ENCODE results near the gene PPIL6. TPM values are rescaled to one million over a fixed set of nuclear protein-coding genes. Genes with fewer than 3 reads are reported as not detected.
A peak's percentile ranks its signal among the peaks of the same experiment; 100 is the strongest.

PPIL6 gene
- 1.3 TPM for total RNA-seq
- 1.4 TPM for polyA plus RNA-seq
- long read RNA-seq, donor 1, result 0 reads
- long read RNA-seq, donor 2, result 0 reads
- long read RNA-seq, donor 3, result 0 reads
- long read RNA-seq, donor 4, result 0 reads
- long read RNA-seq, donor 5, full-length matches to known transcripts, result 2 of 7 reads
- long read RNA-seq, donor 5, partial matches to known transcripts, result 0 of 7 reads
- long read RNA-seq, donor 5, other reads (novel, unspliced or antisense), result 5 of 7 reads
- long read RNA-seq, donor 6, result 0 reads
- long read RNA-seq, donor 7, result 0 reads
- long read RNA-seq, donor 8, result 0 reads
- long read RNA-seq, donor 9, result 0 reads
- long read RNA-seq, donor 10, result 0 reads

DNA sequence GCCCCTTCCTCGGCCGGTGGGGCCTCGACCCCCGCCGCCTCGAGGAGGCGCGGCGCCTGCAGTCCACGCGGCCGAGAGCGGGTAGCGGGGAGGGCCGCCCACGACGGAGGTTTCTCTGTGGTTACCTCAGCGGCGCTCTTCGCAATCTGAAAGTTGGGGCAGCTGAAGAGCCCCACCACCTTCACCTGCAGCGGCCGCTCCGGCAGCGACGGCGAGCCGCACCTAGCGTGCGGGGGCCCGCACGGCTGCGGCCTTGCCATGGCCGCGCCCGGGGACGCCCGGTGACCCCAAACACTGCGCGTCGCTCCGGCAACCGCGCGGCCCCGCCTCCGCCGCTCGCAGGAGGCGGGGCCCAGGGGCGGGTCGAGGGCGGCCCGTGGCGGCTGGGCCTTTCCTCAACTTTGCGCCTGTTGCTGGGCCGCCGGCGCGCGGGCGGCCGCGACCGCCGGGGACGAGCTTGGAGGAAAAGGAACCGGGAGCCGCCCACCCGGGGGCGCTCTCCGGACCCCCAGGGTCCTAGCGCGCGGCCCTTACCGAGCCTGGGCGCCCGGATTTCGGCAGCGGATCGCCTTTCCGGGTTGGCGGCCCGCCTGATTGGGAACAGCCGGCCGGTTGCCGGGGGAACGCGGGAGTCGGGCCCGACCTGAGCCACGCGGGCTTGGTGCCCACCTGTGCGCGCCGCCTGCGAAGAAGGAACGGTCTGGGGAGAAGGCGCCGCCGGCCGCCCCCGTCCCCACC, at the start of gene PPIL6, which contains the start of gene SMPD2:
Gene PPIL6 (minus strand): TSS at position 298 of the 738 bp plus-strand sequence. CDS start 38 bp downstream, at position 260.
Gene SMPD2 (plus strand): TSS at position 394 of the 738 bp plus-strand sequence. CDS start 398 bp downstream, outside the sequence.
- peaks cover 0 to 2% of the 10 kb centered on the region in 2 donors for H3K27me3 ChIP-seq (ENCODE audit: control insufficient read depth in 2 of 2, insufficient read depth in 1 of 2, low read length in 1 of 2)
- H3K4me3 ChIP-seq (ENCODE audit: low read length in 2 of 2), result peak within 1 kb of the TSS; percentile 63 to 85
- peaks cover 16 to 28% of the 10 kb centered on the region in 2 donors for H3K4me1 ChIP-seq (ENCODE audit: control insufficient read depth in 2 of 2, insufficient read depth in 2 of 2, low read length in 2 of 2)
- no peaks in the 10 kb centered on the region for H3K9me3 ChIP-seq (ENCODE audit: control insufficient read depth in 2 of 2, insufficient read depth in 1 of 2, low read length in 1 of 2)
- WGBS, result under 1% methylated on average over 102 of the region's 102 CpGs
- peak within 1 kb of the TSS; percentile 56 to 82 for H3K27ac ChIP-seq (ENCODE audit: low read depth in 1 of 2, low read length in 1 of 2)
- peak in 7 of 9 donors; percentile 63 to 89 (median 74) for DNase-seq (ENCODE audit: low read depth in 6 of 9, low spot score in 9 of 9)
- H3K36me3 ChIP-seq (ENCODE audit: control insufficient read depth in 2 of 2, insufficient read depth in 2 of 2, low read length in 1 of 2), result peaks cover 32% of the 10 kb centered on the region in 2 donors

DNA sequence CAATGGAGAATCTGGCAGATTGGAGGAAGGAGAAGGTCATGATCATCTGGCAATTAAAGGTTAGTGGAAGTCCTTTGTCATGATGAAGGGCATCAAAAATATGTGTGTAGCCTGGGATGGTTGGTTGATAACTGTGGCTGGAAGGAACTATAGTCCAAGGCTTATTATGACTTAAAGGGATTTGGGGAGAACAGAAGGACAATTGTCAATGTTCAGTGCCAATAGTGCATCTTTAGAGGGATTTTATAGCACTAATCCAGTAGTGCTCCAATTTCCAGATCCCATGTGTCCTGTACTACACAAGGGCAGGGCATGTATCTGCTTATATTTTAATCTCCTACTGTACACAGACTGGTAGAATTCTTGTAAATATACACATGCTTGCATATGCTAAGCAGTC, 47.6 kb upstream of the PPIL6 start:
- peaks cover 8 to 16% of the 10 kb centered on the region in 2 donors for H3K4me1 ChIP-seq (ENCODE audit: control insufficient read depth in 2 of 2, insufficient read depth in 2 of 2, low read length in 2 of 2)
- no peaks in the 10 kb centered on the region for H3K9me3 ChIP-seq (ENCODE audit: control insufficient read depth in 2 of 2, insufficient read depth in 1 of 2, low read length in 1 of 2)
- no peaks in the 10 kb centered on the region for H3K27me3 ChIP-seq (ENCODE audit: control insufficient read depth in 2 of 2, insufficient read depth in 1 of 2, low read length in 1 of 2)
- H3K4me3 ChIP-seq (ENCODE audit: low read length in 2 of 2), result no peak overlapping the region
- no peaks in the 10 kb centered on the region for H3K36me3 ChIP-seq (ENCODE audit: control insufficient read depth in 2 of 2, insufficient read depth in 2 of 2, low read length in 1 of 2)
- H3K27ac ChIP-seq (ENCODE audit: low read depth in 1 of 2, low read length in 1 of 2), result no peak overlapping the region
- DNase-seq (ENCODE audit: low read depth in 6 of 9, low spot score in 9 of 9), result no peak

DNA sequence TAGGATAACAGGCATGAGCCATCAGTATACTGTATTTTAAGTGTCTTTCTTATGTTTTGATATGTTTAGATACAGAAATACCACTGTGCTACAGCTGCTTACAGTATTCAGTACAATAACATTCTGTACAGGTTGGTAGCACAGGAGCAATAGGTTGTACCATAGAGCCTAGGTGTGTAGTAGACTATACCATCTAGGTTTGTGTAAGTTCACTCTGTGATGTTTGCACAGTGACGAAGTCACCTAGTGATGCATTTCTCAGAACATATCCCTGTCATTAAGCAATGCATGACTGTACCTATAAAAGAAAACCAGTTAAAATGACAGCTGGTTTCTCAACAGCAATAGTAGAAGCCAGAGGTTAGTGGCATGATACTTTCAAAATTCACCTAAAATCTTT, 45.6 kb upstream of the PPIL6 start:
- 99% methylated on average over 1 of the region's 1 CpG for WGBS
- no peaks in the 10 kb centered on the region for H3K9me3 ChIP-seq (ENCODE audit: control insufficient read depth in 2 of 2, insufficient read depth in 1 of 2, low read length in 1 of 2)
- no peak for DNase-seq (ENCODE audit: low read depth in 6 of 9, low spot score in 9 of 9)
- H3K4me1 ChIP-seq (ENCODE audit: control insufficient read depth in 2 of 2, insufficient read depth in 2 of 2, low read length in 2 of 2), result peaks cover 12 to 20% of the 10 kb centered on the region in 2 donors
- H3K4me3 ChIP-seq (ENCODE audit: low read length in 2 of 2), result no peak overlapping the region
- H3K36me3 ChIP-seq (ENCODE audit: control insufficient read depth in 2 of 2, insufficient read depth in 2 of 2, low read length in 1 of 2), result peaks cover 0 to 8% of the 10 kb centered on the region in 2 donors
- no peaks in the 10 kb centered on the region for H3K27me3 ChIP-seq (ENCODE audit: control insufficient read depth in 2 of 2, insufficient read depth in 1 of 2, low read length in 1 of 2)
- no peak overlapping the region for H3K27ac ChIP-seq (ENCODE audit: low read depth in 1 of 2, low read length in 1 of 2)

DNA sequence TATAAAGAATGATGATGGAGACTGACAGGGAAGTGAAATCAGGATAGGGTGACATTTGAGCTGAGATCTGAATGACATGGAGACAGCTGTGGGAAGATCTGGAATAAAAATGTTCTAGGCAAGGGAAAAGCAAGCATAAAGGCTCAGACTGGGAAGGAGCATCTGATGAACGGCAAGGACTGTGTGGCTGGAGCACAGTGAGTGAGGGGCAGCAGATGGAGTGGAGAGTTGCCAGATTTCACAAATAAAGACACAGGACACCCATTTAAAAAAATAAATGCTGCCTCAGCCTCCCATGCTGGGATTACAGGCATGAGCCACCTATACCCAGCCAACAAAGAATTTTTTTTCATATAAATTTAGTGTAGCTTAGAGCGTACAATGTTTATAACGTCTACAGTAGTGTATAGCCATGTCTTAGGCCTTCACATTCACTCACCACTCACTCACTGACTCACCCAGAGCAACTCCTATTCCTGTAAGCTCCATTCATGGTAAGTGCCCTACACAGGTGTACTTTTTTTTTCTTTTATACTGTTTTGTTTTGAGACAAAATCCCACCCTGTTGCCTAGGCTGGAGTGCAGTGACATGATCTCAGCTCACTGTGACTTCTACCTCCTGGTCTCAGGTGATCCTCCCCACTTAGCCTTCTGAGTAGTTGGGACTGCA, 45.0 kb upstream of the PPIL6 start:
- Histone ChIP-seq H3K27ac (ENCODE audit: low read depth in 1 of 2, low read length in 1 of 2) (no peak overlapping the region), H3K9me3 (ENCODE audit: control insufficient read depth in 2 of 2, insufficient read depth in 1 of 2, low read length in 1 of 2) (no peaks in the 10 kb centered on the region), H3K36me3 (ENCODE audit: control insufficient read depth in 2 of 2, insufficient read depth in 2 of 2, low read length in 1 of 2) (peaks cover 0 to 13% of the 10 kb centered on the region in 2 donors), H3K4me1 (ENCODE audit: control insufficient read depth in 2 of 2, insufficient read depth in 2 of 2, low read length in 2 of 2) (peaks cover 16 to 20% of the 10 kb centered on the region in 2 donors), H3K4me3 (ENCODE audit: low read length in 2 of 2) (no peak overlapping the region), H3K27me3 (ENCODE audit: control insufficient read depth in 2 of 2, insufficient read depth in 1 of 2, low read length in 1 of 2) (no peaks in the 10 kb centered on the region)
- WGBS, result 98% methylated on average over 3 of the region's 3 CpGs
- DNase-seq (ENCODE audit: low read depth in 6 of 9, low spot score in 9 of 9), result no peak

DNA sequence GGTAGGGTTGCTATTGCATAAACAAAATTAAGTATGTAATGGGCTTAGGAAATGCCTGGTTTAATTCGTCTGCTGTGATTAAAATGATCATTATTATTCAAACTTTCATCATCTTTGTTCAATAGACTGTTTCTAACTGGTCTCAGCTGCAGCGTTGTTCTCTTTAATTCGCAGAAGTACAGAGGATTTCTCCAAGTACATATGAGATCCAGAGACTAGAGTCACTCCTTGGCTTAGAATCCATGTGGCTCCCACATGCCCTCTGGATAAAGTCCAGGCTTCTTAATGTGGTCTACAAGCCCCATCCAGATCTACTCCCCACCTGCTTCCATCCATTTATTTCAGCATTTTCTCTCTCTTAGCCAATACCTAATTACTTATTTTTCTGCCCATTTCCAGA, 43.7 kb upstream of the PPIL6 start:
- Histone ChIP-seq H3K27me3 (ENCODE audit: control insufficient read depth in 2 of 2, insufficient read depth in 1 of 2, low read length in 1 of 2) (no peaks in the 10 kb centered on the region), H3K4me1 (ENCODE audit: control insufficient read depth in 2 of 2, insufficient read depth in 2 of 2, low read length in 2 of 2) (peaks cover 23 to 30% of the 10 kb centered on the region in 2 donors), H3K36me3 (ENCODE audit: control insufficient read depth in 2 of 2, insufficient read depth in 2 of 2, low read length in 1 of 2) (peaks cover 0 to 19% of the 10 kb centered on the region in 2 donors), H3K4me3 (ENCODE audit: low read length in 2 of 2) (peak overlapping the region in 1 of 2 donors; percentile 89), H3K27ac (ENCODE audit: low read depth in 1 of 2, low read length in 1 of 2) (no peak overlapping the region), H3K9me3 (ENCODE audit: control insufficient read depth in 2 of 2, insufficient read depth in 1 of 2, low read length in 1 of 2) (no peaks in the 10 kb centered on the region)
- 92% methylated on average over 3 of the region's 3 CpGs for WGBS
- no peak for DNase-seq (ENCODE audit: low read depth in 6 of 9, low spot score in 9 of 9)

DNA sequence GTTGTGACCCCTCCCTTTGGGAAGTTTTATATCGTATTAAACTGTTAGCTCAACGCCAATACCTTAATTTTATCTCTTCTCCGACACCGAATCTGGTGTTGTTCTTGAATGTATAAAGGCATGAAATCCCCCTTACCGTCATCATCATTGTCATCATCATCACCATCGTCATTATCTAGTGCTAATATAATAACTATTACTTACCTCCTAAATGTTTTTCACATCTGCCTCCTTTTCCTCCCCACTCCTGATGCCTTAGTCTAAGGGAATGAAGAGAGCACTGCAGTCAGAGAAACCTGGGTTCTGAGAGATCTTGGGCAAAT, 43.3 kb upstream of the PPIL6 start:
- peaks cover 0 to 19% of the 10 kb centered on the region in 2 donors for H3K36me3 ChIP-seq (ENCODE audit: control insufficient read depth in 2 of 2, insufficient read depth in 2 of 2, low read length in 1 of 2)
- H3K4me3 ChIP-seq (ENCODE audit: low read length in 2 of 2), result peak overlapping the region; percentile 42 to 89
- 12% methylated on average over 6 of the region's 6 CpGs for WGBS
- H3K4me1 ChIP-seq (ENCODE audit: control insufficient read depth in 2 of 2, insufficient read depth in 2 of 2, low read length in 2 of 2), result peaks cover 23 to 31% of the 10 kb centered on the region in 2 donors
- no peaks in the 10 kb centered on the region for H3K9me3 ChIP-seq (ENCODE audit: control insufficient read depth in 2 of 2, insufficient read depth in 1 of 2, low read length in 1 of 2)
- no peak overlapping the region for H3K27ac ChIP-seq (ENCODE audit: low read depth in 1 of 2, low read length in 1 of 2)
- no peaks in the 10 kb centered on the region for H3K27me3 ChIP-seq (ENCODE audit: control insufficient read depth in 2 of 2, insufficient read depth in 1 of 2, low read length in 1 of 2)
- DNase-seq (ENCODE audit: low read depth in 6 of 9, low spot score in 9 of 9), result no peak

DNA sequence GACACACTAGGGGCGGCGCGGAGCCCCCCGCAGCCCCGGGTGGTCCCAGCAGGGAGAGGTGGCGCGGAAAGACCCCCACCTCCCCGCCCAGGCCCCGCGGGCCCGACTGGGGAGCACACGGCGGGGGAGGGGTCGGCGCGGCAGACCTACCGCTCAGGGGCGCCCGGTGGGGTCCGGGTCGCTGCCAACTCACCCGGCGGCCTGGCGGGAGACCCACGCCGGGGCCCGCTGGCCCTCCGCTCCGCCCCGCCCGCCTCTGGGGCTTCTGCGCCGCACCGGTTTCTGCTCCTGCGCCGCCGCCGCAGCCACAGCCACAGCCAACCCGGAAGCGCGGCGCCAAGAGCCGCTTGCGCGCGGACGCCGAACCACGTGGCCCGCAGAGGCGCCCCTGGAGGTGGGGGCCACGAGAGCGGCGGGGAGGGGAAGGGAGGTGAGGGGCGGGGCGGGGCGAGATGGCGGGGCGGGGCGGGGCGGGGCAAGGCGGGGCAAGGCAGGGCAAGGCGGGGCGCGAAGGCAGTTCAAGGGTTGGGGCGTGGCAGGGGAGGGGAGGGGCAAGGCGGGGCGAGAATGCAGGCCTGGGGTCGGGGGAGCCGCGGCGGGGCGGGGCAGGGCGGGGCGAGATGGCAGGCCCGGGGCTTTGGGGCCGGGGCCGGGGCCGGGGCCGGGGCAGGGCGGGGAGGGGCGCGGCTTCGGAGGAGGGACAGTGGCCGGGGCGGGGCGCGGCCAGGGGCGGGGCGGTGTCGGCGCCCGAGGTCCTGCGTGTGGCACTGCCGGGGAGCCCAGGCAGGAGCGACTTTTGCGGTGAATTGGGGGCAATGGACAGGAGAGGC, 42.7 kb upstream of the PPIL6 start, which contains the start of gene ZBTB24:
Gene ZBTB24 (minus strand): TSS at position 315 of the 830 bp plus-strand sequence. CDS start 1,193 bp downstream, outside the sequence.
- peak in 8 of 9 donors; percentile 68 to 93 (median 82) for DNase-seq (ENCODE audit: low read depth in 6 of 9, low spot score in 9 of 9)
- under 1% methylated on average over 91 of the region's 97 CpGs for WGBS
- peaks cover 23 to 35% of the 10 kb centered on the region in 2 donors for H3K4me1 ChIP-seq (ENCODE audit: control insufficient read depth in 2 of 2, insufficient read depth in 2 of 2, low read length in 2 of 2)

DNA sequence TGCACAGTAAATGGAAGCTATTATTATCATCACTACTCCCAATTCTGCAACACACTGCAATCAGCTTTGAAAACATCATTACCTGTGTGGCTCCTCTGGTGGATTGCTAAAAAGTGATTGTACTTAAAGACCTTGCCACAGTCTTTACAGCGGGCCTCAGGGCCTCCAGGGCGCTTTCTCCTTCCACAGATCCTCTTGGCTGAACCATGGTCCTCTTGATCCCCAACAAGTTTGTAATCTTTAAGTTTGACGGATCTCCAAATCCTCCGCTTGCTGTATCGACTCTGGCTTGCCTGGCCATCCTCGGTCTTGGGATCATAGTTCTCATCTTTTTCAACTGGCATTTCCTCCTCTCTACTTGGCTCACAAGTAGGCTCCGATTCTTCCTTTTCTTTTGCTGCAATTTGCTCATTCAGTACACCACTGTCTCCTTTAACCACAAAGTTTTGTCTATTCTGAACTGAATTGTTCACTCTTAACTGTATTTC, 40.6 kb upstream of the PPIL6 start:
- H3K4me1 ChIP-seq (ENCODE audit: control insufficient read depth in 2 of 2, insufficient read depth in 2 of 2, low read length in 2 of 2), result peaks cover 31 to 44% of the 10 kb centered on the region in 2 donors
- H3K9me3 ChIP-seq (ENCODE audit: control insufficient read depth in 2 of 2, insufficient read depth in 1 of 2, low read length in 1 of 2), result peaks cover 0 to 2% of the 10 kb centered on the region in 2 donors
- H3K27ac ChIP-seq (ENCODE audit: low read depth in 1 of 2, low read length in 1 of 2), result no peak overlapping the region
- no peak for DNase-seq (ENCODE audit: low read depth in 6 of 9, low spot score in 9 of 9)
- H3K27me3 ChIP-seq (ENCODE audit: control insufficient read depth in 2 of 2, insufficient read depth in 1 of 2, low read length in 1 of 2), result no peaks in the 10 kb centered on the region
- peaks cover 8 to 39% of the 10 kb centered on the region in 2 donors for H3K36me3 ChIP-seq (ENCODE audit: control insufficient read depth in 2 of 2, insufficient read depth in 2 of 2, low read length in 1 of 2)
- no peak overlapping the region for H3K4me3 ChIP-seq (ENCODE audit: low read length in 2 of 2)
- 96% methylated on average over 7 of the region's 7 CpGs for WGBS

More for the DNA sequence above, 42.7 kb upstream of the PPIL6 start, which contains the start of gene ZBTB24:
- Histone ChIP-seq H3K27me3 (ENCODE audit: control insufficient read depth in 2 of 2, insufficient read depth in 1 of 2, low read length in 1 of 2) (no peaks in the 10 kb centered on the region), H3K4me3 (ENCODE audit: low read length in 2 of 2) (peak within 1 kb of the TSS; percentile 64 to 89), H3K27ac (ENCODE audit: low read depth in 1 of 2, low read length in 1 of 2) (peak within 1 kb of the TSS; percentile 28 to 73), H3K9me3 (ENCODE audit: control insufficient read depth in 2 of 2, insufficient read depth in 1 of 2, low read length in 1 of 2) (no peaks in the 10 kb centered on the region), H3K36me3 (ENCODE audit: control insufficient read depth in 2 of 2, insufficient read depth in 2 of 2, low read length in 1 of 2) (peaks cover 0 to 22% of the 10 kb centered on the region in 2 donors)

Measured in thymus (tissue), 14 donors.